ENCODE data around the gene EML4.
A peak's percentile ranks its signal among the peaks of the same experiment; 100 is the strongest.

The EML4 gene

GRCh38 chr2:42191285-42192009 lies 22.3 kb downstream of the EML4 start:
- no peaks in the 10 kb centered on the region for H3K9me3 ChIP-seq (ENCODE audit: control insufficient read depth, insufficient read depth, low read length)
- no peak overlapping the region for H3K27ac ChIP-seq (ENCODE audit: low read depth, low read length)
- H3K36me3 ChIP-seq (ENCODE audit: control insufficient read depth, insufficient read depth, low read length): no peaks in the 10 kb centered on the region
- H3K9ac ChIP-seq (ENCODE audit: low read depth, low read length): no peak overlapping the region
- no peaks in the 10 kb centered on the region for H3K27me3 ChIP-seq (ENCODE audit: control insufficient read depth, insufficient read depth, low read length)
- H3K4me3 ChIP-seq (ENCODE audit: low read depth, low read length): no peak overlapping the region
- peaks cover 11% of the 10 kb centered on the region for H3K4me1 ChIP-seq (ENCODE audit: control insufficient read depth, insufficient read depth, low read length)

GRCh38 chr2:42192010-42192373 lies 22.8 kb downstream of the EML4 start:
- Histone ChIP-seq H3K27ac (ENCODE audit: low read depth, low read length) (no peak overlapping the region), H3K4me1 (ENCODE audit: control insufficient read depth, insufficient read depth, low read length) (peaks cover 15% of the 10 kb centered on the region), H3K36me3 (ENCODE audit: control insufficient read depth, insufficient read depth, low read length) (no peaks in the 10 kb centered on the region), H3K4me3 (ENCODE audit: low read depth, low read length) (no peak overlapping the region), H3K9ac (ENCODE audit: low read depth, low read length) (no peak overlapping the region), H3K27me3 (ENCODE audit: control insufficient read depth, insufficient read depth, low read length) (no peaks in the 10 kb centered on the region), H3K9me3 (ENCODE audit: control insufficient read depth, insufficient read depth, low read length) (no peaks in the 10 kb centered on the region)

GRCh38 chr2:42192652-42193566 lies 23.8 kb downstream of the EML4 start:
- Histone ChIP-seq H3K9me3 (ENCODE audit: control insufficient read depth, insufficient read depth, low read length) (no peaks in the 10 kb centered on the region), H3K4me3 (ENCODE audit: low read depth, low read length) (no peak overlapping the region), H3K36me3 (ENCODE audit: control insufficient read depth, insufficient read depth, low read length) (no peaks in the 10 kb centered on the region), H3K9ac (ENCODE audit: low read depth, low read length) (no peak overlapping the region), H3K4me1 (ENCODE audit: control insufficient read depth, insufficient read depth, low read length) (peaks cover 17% of the 10 kb centered on the region), H3K27ac (ENCODE audit: low read depth, low read length) (no peak overlapping the region), H3K27me3 (ENCODE audit: control insufficient read depth, insufficient read depth, low read length) (no peaks in the 10 kb centered on the region)

GRCh38 chr2:42193722-42194187 lies 24.6 kb downstream of the EML4 start:
- Histone ChIP-seq H3K4me3 (ENCODE audit: low read depth, low read length) (no peak overlapping the region), H3K27me3 (ENCODE audit: control insufficient read depth, insufficient read depth, low read length) (no peaks in the 10 kb centered on the region), H3K4me1 (ENCODE audit: control insufficient read depth, insufficient read depth, low read length) (peaks cover 17% of the 10 kb centered on the region), H3K9me3 (ENCODE audit: control insufficient read depth, insufficient read depth, low read length) (no peaks in the 10 kb centered on the region), H3K9ac (ENCODE audit: low read depth, low read length) (no peak overlapping the region), H3K27ac (ENCODE audit: low read depth, low read length) (no peak overlapping the region), H3K36me3 (ENCODE audit: control insufficient read depth, insufficient read depth, low read length) (no peaks in the 10 kb centered on the region)

GRCh38 chr2:42194428-42194827 lies 25.3 kb downstream of the EML4 start:
- Histone ChIP-seq H3K9me3 (ENCODE audit: control insufficient read depth, insufficient read depth, low read length) (no peaks in the 10 kb centered on the region), H3K27me3 (ENCODE audit: control insufficient read depth, insufficient read depth, low read length) (no peaks in the 10 kb centered on the region), H3K27ac (ENCODE audit: low read depth, low read length) (no peak overlapping the region), H3K36me3 (ENCODE audit: control insufficient read depth, insufficient read depth, low read length) (no peaks in the 10 kb centered on the region), H3K4me3 (ENCODE audit: low read depth, low read length) (no peak overlapping the region), H3K4me1 (ENCODE audit: control insufficient read depth, insufficient read depth, low read length) (peaks cover 17% of the 10 kb centered on the region), H3K9ac (ENCODE audit: low read depth, low read length) (no peak overlapping the region)

- Histone ChIP-seq H3K9ac (ENCODE audit: low read depth, low read length) (no peak overlapping the region), H3K9me3 (ENCODE audit: control insufficient read depth, insufficient read depth, low read length) (no peaks in the 10 kb centered on the region), H3K4me3 (ENCODE audit: low read depth, low read length) (no peak overlapping the region), H3K27me3 (ENCODE audit: control insufficient read depth, insufficient read depth, low read length) (no peaks in the 10 kb centered on the region), H3K4me1 (ENCODE audit: control insufficient read depth, insufficient read depth, low read length) (peaks cover 17% of the 10 kb centered on the region), H3K27ac (ENCODE audit: low read depth, low read length) (peak overlapping the region; percentile 76), H3K36me3 (ENCODE audit: control insufficient read depth, insufficient read depth, low read length) (no peaks in the 10 kb centered on the region)
These were observed 26.4 kb downstream of the EML4 start for GRCh38 chr2:42195559-42195958.

GRCh38 chr2:42196070-42196402 lies 26.9 kb downstream of the EML4 start:
- peak overlapping the region; percentile 76 for H3K27ac ChIP-seq (ENCODE audit: low read depth, low read length)
- H3K4me1 ChIP-seq (ENCODE audit: control insufficient read depth, insufficient read depth, low read length): peaks cover 17% of the 10 kb centered on the region
- no peaks in the 10 kb centered on the region for H3K9me3 ChIP-seq (ENCODE audit: control insufficient read depth, insufficient read depth, low read length)
- H3K36me3 ChIP-seq (ENCODE audit: control insufficient read depth, insufficient read depth, low read length): no peaks in the 10 kb centered on the region
- no peak overlapping the region for H3K4me3 ChIP-seq (ENCODE audit: low read depth, low read length)
- no peaks in the 10 kb centered on the region for H3K27me3 ChIP-seq (ENCODE audit: control insufficient read depth, insufficient read depth, low read length)
- no peak overlapping the region; the same call in 1 of the 2 replicates for H3K9ac ChIP-seq (ENCODE audit: low read depth, low read length)

GRCh38 chr2:42196403-42197267 lies 27.5 kb downstream of the EML4 start:
- H3K4me1 ChIP-seq (ENCODE audit: control insufficient read depth, insufficient read depth, low read length): peaks cover 17% of the 10 kb centered on the region
- H3K36me3 ChIP-seq (ENCODE audit: control insufficient read depth, insufficient read depth, low read length): no peaks in the 10 kb centered on the region
- H3K27ac ChIP-seq (ENCODE audit: low read depth, low read length): peak overlapping the region; percentile 76
- no peak overlapping the region for H3K4me3 ChIP-seq (ENCODE audit: low read depth, low read length)
- no peaks in the 10 kb centered on the region for H3K27me3 ChIP-seq (ENCODE audit: control insufficient read depth, insufficient read depth, low read length)
- H3K9me3 ChIP-seq (ENCODE audit: control insufficient read depth, insufficient read depth, low read length): no peaks in the 10 kb centered on the region
- peak overlapping the region; percentile 14; the same call in 1 of the 2 replicates for H3K9ac ChIP-seq (ENCODE audit: low read depth, low read length)

GRCh38 chr2:42197792-42198191 lies 28.6 kb downstream of the EML4 start:
- peaks cover 17% of the 10 kb centered on the region for H3K4me1 ChIP-seq (ENCODE audit: control insufficient read depth, insufficient read depth, low read length)
- no peak overlapping the region for H3K9ac ChIP-seq (ENCODE audit: low read depth, low read length)
- H3K27ac ChIP-seq (ENCODE audit: low read depth, low read length): no peak overlapping the region
- no peaks in the 10 kb centered on the region for H3K9me3 ChIP-seq (ENCODE audit: control insufficient read depth, insufficient read depth, low read length)
- H3K36me3 ChIP-seq (ENCODE audit: control insufficient read depth, insufficient read depth, low read length): no peaks in the 10 kb centered on the region
- H3K4me3 ChIP-seq (ENCODE audit: low read depth, low read length): no peak overlapping the region
- no peaks in the 10 kb centered on the region for H3K27me3 ChIP-seq (ENCODE audit: control insufficient read depth, insufficient read depth, low read length)

- H3K36me3 ChIP-seq (ENCODE audit: control insufficient read depth, insufficient read depth, low read length): no peaks in the 10 kb centered on the region
These were observed 29.3 kb downstream of the EML4 start for GRCh38 chr2:42198466-42198865.

More at GRCh38 chr2:42198466-42198865, 29.3 kb downstream of the EML4 start:
- peaks cover 17% of the 10 kb centered on the region for H3K4me1 ChIP-seq (ENCODE audit: control insufficient read depth, insufficient read depth, low read length)
- no peak overlapping the region for H3K9ac ChIP-seq (ENCODE audit: low read depth, low read length)
- H3K27ac ChIP-seq (ENCODE audit: low read depth, low read length): no peak overlapping the region
- no peaks in the 10 kb centered on the region for H3K27me3 ChIP-seq (ENCODE audit: control insufficient read depth, insufficient read depth, low read length)
- H3K4me3 ChIP-seq (ENCODE audit: low read depth, low read length): no peak overlapping the region
- H3K9me3 ChIP-seq (ENCODE audit: control insufficient read depth, insufficient read depth, low read length): no peaks in the 10 kb centered on the region

Data from HUES48 (cell line).